Islet of Langerhans (tissue), 1 donor: ENCODE results near the gene RPE.

Experiments
- FAIRE-seq: peaks from one replicate; lab custom pipeline; 2011; peaks lifted over from hg19 to GRCh38; lab: Jason Lieb, UNC

The RPE gene

GRCh38 chr2:210002158-210003157 lies at the start of gene RPE:
TSS of gene RPE (plus strand) at chr2:210002638. CDS start at chr2:210002662, 24 bp downstream.
- FAIRE-seq = peak; percentile 43

GRCh38 chr2:209956271-209956670 lies 46.2 kb upstream of the RPE start:
- FAIRE-seq = no peak

- peak; percentile 33 for FAIRE-seq
Observed at GRCh38 chr2:209958016-209958415, 44.4 kb upstream of the RPE start.

- FAIRE-seq = no peak
Observed at GRCh38 chr2:209960045-209960444, 42.4 kb upstream of the RPE start.

- FAIRE-seq = no peak
Observed at GRCh38 chr2:209960676-209961630, 41.5 kb upstream of the RPE start.

- no peak for FAIRE-seq
Observed at GRCh38 chr2:209965723-209966122, 36.7 kb upstream of the RPE start.

GRCh38 chr2:209969692-209970091 lies 32.7 kb upstream of the RPE start:
- FAIRE-seq = no peak

- FAIRE-seq = no peak
Observed at GRCh38 chr2:209970271-209970670, 32.2 kb upstream of the RPE start.

- no peak for FAIRE-seq
Observed at GRCh38 chr2:209970711-209971110, 31.7 kb upstream of the RPE start.

- no peak for FAIRE-seq
Observed at GRCh38 chr2:209973328-209973727, 29.1 kb upstream of the RPE start.

GRCh38 chr2:209974576-209974975 lies 27.9 kb upstream of the RPE start:
- no peak for FAIRE-seq

GRCh38 chr2:209976698-209977385 lies 25.6 kb upstream of the RPE start:
- no peak for FAIRE-seq

- FAIRE-seq = peak; percentile 96
Observed at GRCh38 chr2:209977386-209978239, 24.8 kb upstream of the RPE start.

GRCh38 chr2:209984291-209984690 lies 18.1 kb upstream of the RPE start:
- no peak for FAIRE-seq

- no peak for FAIRE-seq
Observed at GRCh38 chr2:209985874-209986273, 16.6 kb upstream of the RPE start.

GRCh38 chr2:209986415-209986814 lies 16.0 kb upstream of the RPE start:
- no peak for FAIRE-seq

- FAIRE-seq = peak; percentile 45
Observed at GRCh38 chr2:209988010-209988409, 14.4 kb upstream of the RPE start.

GRCh38 chr2:209990838-209991237 lies 11.6 kb upstream of the RPE start:
- no peak for FAIRE-seq

GRCh38 chr2:209993968-209994367 lies 8.5 kb upstream of the RPE start:
- no peak for FAIRE-seq

- no peak for FAIRE-seq
Observed at GRCh38 chr2:209998596-209998995, 3.8 kb upstream of the RPE start.
